ENCODE measurements around the gene SMIM9. TPM values are rescaled to one million over a fixed set of nuclear protein-coding genes. Genes with fewer than 3 reads are reported as not detected.

The SMIM9 gene
- total RNA-seq = not detected in 2 replicates

DNA sequence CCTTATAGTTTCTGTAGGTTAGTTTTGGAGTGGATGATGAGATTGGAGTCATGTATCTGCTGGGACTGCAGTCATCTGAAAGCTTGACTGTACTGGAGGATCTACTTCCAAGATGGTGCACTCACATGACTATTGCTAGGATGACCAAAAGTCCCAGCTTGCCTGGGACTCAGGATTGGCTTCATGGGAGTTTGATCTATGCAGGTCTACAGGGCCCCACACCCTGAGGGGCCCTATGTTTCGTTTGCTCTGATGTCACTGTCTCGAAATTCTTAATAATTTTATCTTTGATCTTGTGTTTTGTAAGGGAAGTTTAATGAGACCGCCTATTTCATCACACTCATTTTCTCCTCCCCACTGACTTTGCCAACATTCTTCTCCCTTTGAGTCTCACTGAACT is at the start of gene SMIM9:
Gene SMIM9 (minus strand): TSS at position 101 of the 400 bp plus-strand sequence. CDS start 3,806 bp downstream, outside the sequence.

DNA sequence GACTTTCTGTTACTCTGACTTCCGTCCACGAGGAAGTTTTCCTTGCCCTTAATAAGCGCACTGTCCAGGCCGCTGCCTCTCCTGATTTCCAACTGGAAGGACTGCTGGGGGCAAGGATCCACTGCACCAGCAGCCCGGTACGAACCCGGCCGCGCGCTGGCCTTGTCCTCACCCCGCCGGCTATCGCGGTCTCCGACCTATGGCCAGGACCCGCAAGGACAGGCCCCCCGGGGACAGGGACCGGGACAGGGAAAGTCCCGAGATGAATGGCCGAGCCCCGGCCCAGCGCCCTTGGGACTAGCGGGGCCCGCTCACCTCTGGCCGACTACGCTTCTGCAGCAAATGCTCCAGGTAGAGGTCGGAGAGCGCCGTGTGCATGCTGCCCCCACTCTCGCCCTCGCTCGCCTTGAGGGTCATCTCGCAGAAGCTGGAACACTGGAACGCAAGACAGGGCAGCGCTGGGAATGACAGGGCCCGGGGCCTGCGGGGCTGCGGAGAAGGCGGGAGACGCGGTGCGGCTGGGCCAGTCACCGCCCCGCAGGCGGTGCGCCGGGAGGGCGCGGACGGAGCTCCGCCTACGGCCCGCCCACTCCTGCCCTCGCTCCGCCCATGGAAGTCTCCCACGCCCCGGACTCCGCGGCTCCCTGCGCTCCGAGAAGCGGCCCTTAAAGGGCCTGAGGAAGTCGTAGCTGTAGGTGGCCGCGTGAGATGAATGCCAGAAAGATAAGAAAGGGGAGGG is 29.3 kb downstream of the SMIM9 start, which contains the start of gene MPP1:
Gene MPP1 (minus strand): TSS at position 529 of the 739 bp plus-strand sequence. CDS start 112 bp downstream, at position 417.

Other genes starting within 250 kb of the SMIM9 start
- gene CTAG1A, start 249.5 kb downstream of the SMIM9 start, total RNA-seq = not detected in 2 replicates
- not detected in 2 replicates for gene CTAG1B, start 215.4 kb downstream of the SMIM9 start, total RNA-seq
- not detected in 2 replicates for gene CTAG2, start 181.1 kb downstream of the SMIM9 start, total RNA-seq
- 6.5 and 7.3 TPM in 2 replicates for gene GAB3, start 83.6 kb downstream of the SMIM9 start, total RNA-seq
- gene DKC1, start 71.8 kb downstream of the SMIM9 start, total RNA-seq = 26.3 and 29.8 TPM in 2 replicates
- gene MPP1, start 29.2 kb downstream of the SMIM9 start, total RNA-seq = 38.7 and 49.1 TPM in 2 replicates
- gene F8A1, start 51.7 kb upstream of the SMIM9 start, total RNA-seq = 8.3 TPM in 1 of 2 replicates, not detected in the other
- 5.5 and 9.4 TPM in 2 replicates for gene F8, start 188.1 kb upstream of the SMIM9 start, total RNA-seq
- 28.9 and 51.1 TPM in 2 replicates for gene FUNDC2, start 192.2 kb upstream of the SMIM9 start, total RNA-seq
- gene CMC4, start 236.5 kb upstream of the SMIM9 start, total RNA-seq = 11.2 and 11.6 TPM in 2 replicates
- gene MTCP1, start 236.5 kb upstream of the SMIM9 start, total RNA-seq = 4.0 and 9.5 TPM in 2 replicates
- 12.7 and 19.5 TPM in 2 replicates for gene BRCC3, start 236.8 kb upstream of the SMIM9 start, total RNA-seq

Data from smooth muscle cell of trachea (primary cell).